Measurements from ENCODE around the gene ADCY5. TPM values are rescaled to one million over a fixed set of nuclear protein-coding genes. Genes with fewer than 3 reads are reported as not detected.

Gene ADCY5
- total RNA-seq, 1 experiment from 2014 or later: 1.4 TPM

DNA sequence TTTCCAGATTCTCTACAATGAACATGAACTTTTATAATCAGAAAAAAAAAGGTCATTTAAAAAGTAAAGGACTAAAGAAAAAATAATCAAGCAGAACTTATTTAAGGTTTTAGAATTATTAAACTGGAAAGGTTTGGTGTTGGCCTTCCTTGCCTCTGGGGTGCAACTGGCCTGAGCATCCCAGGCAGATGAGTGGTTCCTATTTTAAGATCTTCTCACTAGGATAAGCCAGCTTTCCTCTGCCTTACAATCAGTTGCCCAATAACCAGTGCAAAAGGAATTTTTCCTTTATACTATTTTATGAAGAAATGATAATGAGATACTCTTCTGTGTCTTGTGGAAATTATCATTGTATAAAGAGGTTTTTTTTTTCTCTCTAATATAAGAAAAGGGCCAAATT lies 190.5 kb downstream of the ADCY5 start:
- ChIA-PET CTCF (interaction anchor here (0.7 kb wide), 1 partner anchor 315 kb away, joined by 6 read pairs; no protein-coding TSS in a partner anchor), POLR2A (no interaction called here)
- Histone ChIP-seq H3K4me1 (ENCODE audit: control insufficient read depth, insufficient read depth, low read length) (no peaks in the 10 kb centered on the region), H3K27me3 (ENCODE audit: control insufficient read depth, insufficient read depth, low read length) (no peaks in the 10 kb centered on the region), H3K27ac (ENCODE audit: low read length) (no peak overlapping the region), H3K4me3 (ENCODE audit: low read depth in 2 of 2, low read length in 2 of 2) (no peak overlapping the region), H3K9me3 (ENCODE audit: control insufficient read depth, insufficient read depth, low read depth, low read length) (no peaks in the 10 kb centered on the region), H3K36me3 (ENCODE audit: control insufficient read depth, insufficient read depth, low read length) (no peaks in the 10 kb centered on the region)
- TF ChIP-seq, protein P1, sequence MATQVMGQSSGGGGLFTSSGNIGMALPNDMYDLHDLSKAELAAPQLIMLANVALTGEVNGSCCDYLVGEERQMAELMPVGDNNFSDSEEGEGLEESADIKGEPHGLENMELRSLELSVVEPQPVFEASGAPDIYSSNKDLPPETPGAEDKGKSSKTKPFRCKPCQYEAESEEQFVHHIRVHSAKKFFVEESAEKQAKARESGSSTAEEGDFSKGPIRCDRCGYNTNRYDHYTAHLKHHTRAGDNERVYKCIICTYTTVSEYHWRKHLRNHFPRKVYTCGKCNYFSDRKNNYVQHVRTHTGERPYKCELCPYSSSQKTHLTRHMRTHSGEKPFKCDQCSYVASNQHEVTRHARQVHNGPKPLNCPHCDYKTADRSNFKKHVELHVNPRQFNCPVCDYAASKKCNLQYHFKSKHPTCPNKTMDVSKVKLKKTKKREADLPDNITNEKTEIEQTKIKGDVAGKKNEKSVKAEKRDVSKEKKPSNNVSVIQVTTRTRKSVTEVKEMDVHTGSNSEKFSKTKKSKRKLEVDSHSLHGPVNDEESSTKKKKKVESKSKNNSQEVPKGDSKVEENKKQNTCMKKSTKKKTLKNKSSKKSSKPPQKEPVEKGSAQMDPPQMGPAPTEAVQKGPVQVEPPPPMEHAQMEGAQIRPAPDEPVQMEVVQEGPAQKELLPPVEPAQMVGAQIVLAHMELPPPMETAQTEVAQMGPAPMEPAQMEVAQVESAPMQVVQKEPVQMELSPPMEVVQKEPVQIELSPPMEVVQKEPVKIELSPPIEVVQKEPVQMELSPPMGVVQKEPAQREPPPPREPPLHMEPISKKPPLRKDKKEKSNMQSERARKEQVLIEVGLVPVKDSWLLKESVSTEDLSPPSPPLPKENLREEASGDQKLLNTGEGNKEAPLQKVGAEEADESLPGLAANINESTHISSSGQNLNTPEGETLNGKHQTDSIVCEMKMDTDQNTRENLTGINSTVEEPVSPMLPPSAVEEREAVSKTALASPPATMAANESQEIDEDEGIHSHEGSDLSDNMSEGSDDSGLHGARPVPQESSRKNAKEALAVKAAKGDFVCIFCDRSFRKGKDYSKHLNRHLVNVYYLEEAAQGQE (IDR thresholded peaks at IDR 0.05; ENCODE audit: insufficient read depth in 1 of 2, low read depth in 2 of 2, low read length in 1 of 2): no peak
- TF ChIP-seq, protein P2, sequence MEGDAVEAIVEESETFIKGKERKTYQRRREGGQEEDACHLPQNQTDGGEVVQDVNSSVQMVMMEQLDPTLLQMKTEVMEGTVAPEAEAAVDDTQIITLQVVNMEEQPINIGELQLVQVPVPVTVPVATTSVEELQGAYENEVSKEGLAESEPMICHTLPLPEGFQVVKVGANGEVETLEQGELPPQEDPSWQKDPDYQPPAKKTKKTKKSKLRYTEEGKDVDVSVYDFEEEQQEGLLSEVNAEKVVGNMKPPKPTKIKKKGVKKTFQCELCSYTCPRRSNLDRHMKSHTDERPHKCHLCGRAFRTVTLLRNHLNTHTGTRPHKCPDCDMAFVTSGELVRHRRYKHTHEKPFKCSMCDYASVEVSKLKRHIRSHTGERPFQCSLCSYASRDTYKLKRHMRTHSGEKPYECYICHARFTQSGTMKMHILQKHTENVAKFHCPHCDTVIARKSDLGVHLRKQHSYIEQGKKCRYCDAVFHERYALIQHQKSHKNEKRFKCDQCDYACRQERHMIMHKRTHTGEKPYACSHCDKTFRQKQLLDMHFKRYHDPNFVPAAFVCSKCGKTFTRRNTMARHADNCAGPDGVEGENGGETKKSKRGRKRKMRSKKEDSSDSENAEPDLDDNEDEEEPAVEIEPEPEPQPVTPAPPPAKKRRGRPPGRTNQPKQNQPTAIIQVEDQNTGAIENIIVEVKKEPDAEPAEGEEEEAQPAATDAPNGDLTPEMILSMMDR (IDR thresholded peaks at IDR 0.05): no peak
- no peak for TF ChIP-seq TCF7L2 (IDR thresholded peaks at IDR 0.05; ENCODE audit: low read depth, low read length)
- TF ChIP-seq POLR2AphosphoS5 (IDR thresholded peaks at IDR 0.05; ENCODE audit: low read depth, low read length): no peak
- TF ChIP-seq SIN3A (IDR thresholded peaks at IDR 0.05; ENCODE audit: borderline replicate concordance, insufficient read depth, low read depth, low read length): no peak
- no peak for DNase-seq (ENCODE audit: low read depth, low spot score)
- ATAC-seq: no peak
- intact Hi-C loops (cut with micrococcal nuclease; ENCODE audit: unreplicated experiment): loop anchor here (5.0 kb wide), 1 partner anchor 311 kb away; no protein-coding TSS in a partner anchor
- in situ Hi-C loops (cut with HindIII; ENCODE audit: low pct_unique_long_range_greater_than_20kb, low sequenced_read_pairs): no loop called here
- BruUV-seq (replicated peaks): no TSS peak

DNA sequence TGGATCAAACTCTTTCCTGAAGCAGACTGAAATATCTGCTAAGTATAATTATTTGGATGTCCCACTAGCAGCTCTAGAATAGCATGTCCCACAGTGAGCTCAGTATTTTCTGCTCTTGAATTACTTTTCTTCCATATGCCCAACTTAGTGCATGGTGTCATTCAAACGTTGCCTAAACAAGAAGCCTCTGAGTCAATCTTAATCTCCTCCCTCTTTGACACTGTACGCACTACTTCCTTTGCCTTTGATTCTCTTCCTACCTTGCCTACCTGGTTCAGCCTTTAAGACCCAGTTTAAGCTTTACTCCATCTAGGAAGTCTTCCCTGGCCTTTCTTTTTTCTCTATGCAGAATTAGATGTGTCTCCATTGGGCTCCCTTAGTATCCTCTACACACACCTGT lies 192.6 kb downstream of the ADCY5 start:
- ChIA-PET CTCF (no interaction called here), POLR2A (interaction anchor here (1.0 kb wide), 1 partner anchor 33 kb away, joined by 5 read pairs; no protein-coding TSS in a partner anchor)
- no peak for TF ChIP-seq SIN3A (IDR thresholded peaks at IDR 0.05; ENCODE audit: borderline replicate concordance, insufficient read depth, low read depth, low read length)
- TF ChIP-seq POLR2AphosphoS5 (IDR thresholded peaks at IDR 0.05; ENCODE audit: low read depth, low read length): no peak
- TF ChIP-seq, protein P2 (IDR thresholded peaks at IDR 0.05): no peak
- no peak for TF ChIP-seq TCF7L2 (IDR thresholded peaks at IDR 0.05; ENCODE audit: low read depth, low read length)
- TF ChIP-seq, protein P1 (IDR thresholded peaks at IDR 0.05; ENCODE audit: insufficient read depth in 1 of 2, low read depth in 2 of 2, low read length in 1 of 2): no peak
- Histone ChIP-seq H3K4me3 (ENCODE audit: low read depth in 2 of 2, low read length in 2 of 2) (no peak overlapping the region), H3K36me3 (ENCODE audit: control insufficient read depth, insufficient read depth, low read length) (no peaks in the 10 kb centered on the region), H3K27me3 (ENCODE audit: control insufficient read depth, insufficient read depth, low read length) (no peaks in the 10 kb centered on the region), H3K4me1 (ENCODE audit: control insufficient read depth, insufficient read depth, low read length) (no peaks in the 10 kb centered on the region), H3K9me3 (ENCODE audit: control insufficient read depth, insufficient read depth, low read depth, low read length) (no peaks in the 10 kb centered on the region), H3K27ac (ENCODE audit: low read length) (no peak overlapping the region)
- no peak for DNase-seq (ENCODE audit: low read depth, low spot score)
- intact Hi-C loops (cut with micrococcal nuclease; ENCODE audit: unreplicated experiment) (loop anchor here (5.0 kb wide), 1 partner anchor 309 kb away; no protein-coding TSS in a partner anchor), in situ Hi-C loops (cut with HindIII; ENCODE audit: low pct_unique_long_range_greater_than_20kb, low sequenced_read_pairs) (no loop called here)
- BruUV-seq (replicated peaks): no TSS peak
- no peak for ATAC-seq

Data from Panc1 (cell line).